Measurements from ENCODE around the gene DEDD. TPM values are rescaled to one million over a fixed set of nuclear protein-coding genes. Genes with fewer than 3 reads are reported as not detected.

DEDD gene
- polyA plus RNA-seq, 1 of the 3 experiments (the other 2 are of a cell fraction): 45.0 TPM

DNA sequence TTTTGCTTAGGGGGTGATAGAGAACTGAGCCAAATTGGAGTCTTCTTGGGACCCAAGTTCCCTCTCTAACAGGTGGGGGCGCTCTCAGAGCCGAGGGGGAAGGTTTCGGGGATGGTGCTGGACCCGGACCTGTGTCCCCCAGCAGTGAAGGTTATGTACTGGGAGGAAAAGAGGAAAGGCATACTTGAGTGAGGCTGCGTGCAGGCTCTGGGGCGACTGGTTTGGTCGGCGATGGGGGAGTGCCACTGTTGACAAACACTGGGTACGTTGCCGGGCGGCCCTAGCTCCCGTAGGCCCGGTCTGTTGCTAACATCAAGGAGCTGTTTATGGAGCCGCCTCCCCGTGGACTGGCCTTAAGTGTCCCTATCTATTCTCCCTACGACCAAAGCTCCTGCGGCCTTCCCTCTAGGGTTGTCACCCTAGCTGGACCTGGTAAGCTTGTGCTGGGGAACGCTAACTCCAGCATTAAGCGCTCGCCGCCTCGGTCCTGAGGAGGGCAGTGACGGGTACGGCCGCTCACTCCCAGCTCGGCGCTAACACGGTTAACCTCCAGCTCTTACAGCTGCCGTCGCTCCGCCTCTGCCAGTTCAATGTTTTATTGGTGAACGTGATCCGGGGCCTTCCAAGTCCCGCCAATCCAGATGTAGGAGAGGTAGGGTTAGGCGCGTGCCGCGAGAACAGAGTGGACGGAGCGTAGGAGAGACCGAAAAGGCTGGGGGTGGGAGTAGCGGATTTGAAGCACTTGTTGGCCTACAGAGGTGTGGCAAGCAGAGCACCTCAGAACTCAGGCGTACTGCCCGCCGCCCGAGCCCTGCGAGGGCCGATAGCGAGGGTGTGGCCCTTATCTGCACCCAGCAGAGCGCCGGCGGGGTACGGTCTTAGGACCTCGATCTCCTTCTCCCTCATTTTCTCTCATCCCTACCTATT is 33.5 kb upstream of the DEDD start, which contains the start of gene PPOX (continued):
- TF ChIP-seq, protein P1, sequence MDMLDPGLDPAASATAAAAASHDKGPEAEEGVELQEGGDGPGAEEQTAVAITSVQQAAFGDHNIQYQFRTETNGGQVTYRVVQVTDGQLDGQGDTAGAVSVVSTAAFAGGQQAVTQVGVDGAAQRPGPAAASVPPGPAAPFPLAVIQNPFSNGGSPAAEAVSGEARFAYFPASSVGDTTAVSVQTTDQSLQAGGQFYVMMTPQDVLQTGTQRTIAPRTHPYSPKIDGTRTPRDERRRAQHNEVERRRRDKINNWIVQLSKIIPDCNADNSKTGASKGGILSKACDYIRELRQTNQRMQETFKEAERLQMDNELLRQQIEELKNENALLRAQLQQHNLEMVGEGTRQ (IDR thresholded peaks at IDR 0.05; ENCODE audit: borderline replicate concordance, low read depth, low read length): no peak
- TF ChIP-seq CHD2 (IDR thresholded peaks at IDR 0.05; ENCODE audit: low read length, partially characterized antibody) (peak; percentile 98), MXI1 (IDR thresholded peaks at IDR 0.05; ENCODE audit: low read depth, low read length) (peak; percentile 88), ZBTB33 (IDR thresholded peaks at IDR 0.05; ENCODE audit: borderline replicate concordance, low read depth) (peak; percentile 96), RAD21 (IDR thresholded peaks at IDR 0.05; ENCODE audit: low read length) (no peak)

DNA sequence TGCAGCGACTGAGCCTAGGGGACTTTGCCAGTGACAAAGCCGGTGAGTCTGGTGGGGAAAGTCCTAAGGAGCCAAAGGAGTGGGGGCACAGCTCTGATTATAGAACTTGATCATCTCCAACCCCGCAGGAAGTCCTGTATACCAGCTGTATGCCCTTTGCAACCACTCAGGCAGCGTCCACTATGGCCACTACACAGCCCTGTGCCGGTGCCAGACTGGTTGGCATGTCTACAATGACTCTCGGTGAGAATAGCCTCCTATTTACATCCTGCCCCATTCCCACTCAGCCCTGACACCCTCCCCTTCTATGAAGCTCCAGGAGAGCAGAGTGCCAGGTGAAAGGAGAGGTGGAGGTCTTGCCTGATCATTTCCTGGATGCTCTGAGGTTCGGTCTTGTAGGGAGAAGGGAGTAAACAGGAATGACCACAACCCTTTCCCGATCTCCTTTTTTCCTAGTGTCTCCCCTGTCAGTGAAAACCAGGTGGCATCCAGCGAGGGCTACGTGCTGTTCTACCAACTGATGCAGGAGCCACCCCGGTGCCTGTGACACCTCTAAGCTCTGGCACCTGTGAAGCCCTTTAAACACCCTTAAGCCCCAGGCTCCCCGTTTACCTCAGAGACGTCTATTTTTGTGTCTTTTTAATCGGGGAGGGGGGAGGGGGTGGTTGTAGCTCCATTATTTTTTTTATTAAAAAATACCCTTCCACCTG is 32.6 kb upstream of the DEDD start:
- Histone ChIP-seq H3K4me3 (ENCODE audit: low read depth in 2 of 2, low read length in 1 of 2) (peak overlapping the region; percentile 80 to 90), H3K79me2 (ENCODE audit: insufficient read depth) (peaks cover 17% of the 10 kb centered on the region), H4K20me1 (ENCODE audit: insufficient read depth) (no peaks in the 10 kb centered on the region), H3K27ac (ENCODE audit: low read depth in 2 of 2, low read length in 1 of 2) (peak overlapping the region; percentile 84 to 88), H3K4me1 (ENCODE audit: control insufficient read depth in 1 of 2, insufficient read depth in 2 of 2, low read depth in 1 of 2, low read length in 1 of 2) (peaks cover 0 to 35% of the 10 kb centered on the region in 2 experiments; a peak in 2 of 4 replicates), H2AFZ (ENCODE audit: low read depth) (no peak overlapping the region), H3K9me2 (no peaks in the 10 kb centered on the region), H3K36me3 (replicated peaks in 1 of 2; ENCODE audit: control insufficient read depth in 1 of 2, insufficient read depth in 2 of 2, low read length in 1 of 2) (peaks cover 12 to 55% of the 10 kb centered on the region in 2 experiments), H3K9me3 (no peaks in the 10 kb centered on the region), H3K9ac (peak overlapping the region; percentile 76), H3F3A (replicated peaks; ENCODE audit: insufficient read depth) (peaks cover 14% of the 10 kb centered on the region), H3K4me2 (peak overlapping the region; percentile 98), H3K27me3 (ENCODE audit: insufficient read depth) (no peaks in the 10 kb centered on the region)
- WGBS (ENCODE audit: low lambda C conversion rate): 73% methylated on average over 14 of the region's 14 CpGs
- DNase-seq: no peak
- CTCF ChIA-PET: interaction anchor here (0.7 to 2.9 kb wide), 15 partner anchors 8 to 224 kb away, joined by 3 to 29 read pairs (median 6); partner anchors contain the start of genes B4GALT3, DEDD, KLHDC9 and NDUFS2
- POLR2A ChIA-PET: interaction anchor here (0.9 to 1.6 kb wide), 5 partner anchors 11 to 47 kb away, joined by 5 to 11 read pairs (median 9); partner anchors contain the start of genes B4GALT3, DEDD, NIT1 and PFDN2
- TF ChIP-seq CHD2 (IDR thresholded peaks at IDR 0.05; ENCODE audit: low read length, partially characterized antibody): no peak
- TF ChIP-seq, protein P2, sequence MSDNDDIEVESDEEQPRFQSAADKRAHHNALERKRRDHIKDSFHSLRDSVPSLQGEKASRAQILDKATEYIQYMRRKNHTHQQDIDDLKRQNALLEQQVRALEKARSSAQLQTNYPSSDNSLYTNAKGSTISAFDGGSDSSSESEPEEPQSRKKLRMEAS (IDR thresholded peaks at IDR 0.05; ENCODE audit: low read depth): no peak
- TF ChIP-seq TAF1 (IDR thresholded peaks at IDR 0.05; ENCODE audit: borderline replicate concordance, low read depth, low read length): no peak
- TF ChIP-seq MEF2A (IDR thresholded peaks at IDR 0.05; ENCODE audit: borderline replicate concordance, low read depth): no peak
- TF ChIP-seq MXI1 (IDR thresholded peaks at IDR 0.05; ENCODE audit: low read depth, low read length): no peak
- TF ChIP-seq RXRA (IDR thresholded peaks at IDR 0.05; ENCODE audit: borderline replicate concordance, low read depth): no peak
- TF ChIP-seq ELF1 (IDR thresholded peaks at IDR 0.05): no peak
- TF ChIP-seq GABPA (IDR thresholded peaks at IDR 0.05; ENCODE audit: low read depth): no peak
- TF ChIP-seq RCOR1 (IDR thresholded peaks at IDR 0.05; ENCODE audit: low read length): no peak
- TF ChIP-seq SMC3 (IDR thresholded peaks at IDR 0.05; ENCODE audit: low read depth, low read length): no peak
- no peak for TF ChIP-seq PBX3 (IDR thresholded peaks at IDR 0.05)
- TF ChIP-seq RAD21 (IDR thresholded peaks at IDR 0.05; ENCODE audit: low read length): no peak
- no peak for TF ChIP-seq FOXM1 (IDR thresholded peaks at IDR 0.05; ENCODE audit: low read depth)
- TF ChIP-seq TEAD4 (IDR thresholded peaks at IDR 0.05; ENCODE audit: borderline replicate concordance, insufficient read depth): no peak
- no peak for TF ChIP-seq EP300 (IDR thresholded peaks at IDR 0.05; ENCODE audit: borderline replicate concordance in 1 of 2, low read depth in 1 of 2, low read length in 1 of 2)
- TF ChIP-seq TCF12 (IDR thresholded peaks at IDR 0.05): no peak
- TF ChIP-seq, protein P1 (IDR thresholded peaks at IDR 0.05; ENCODE audit: borderline replicate concordance, low read depth, low read length): no peak
